Esophagus (tissue), 2 donors: ENCODE measurements around the gene PITX3. TPM values are rescaled to one million over a fixed set of nuclear protein-coding genes. Genes with fewer than 3 reads are reported as not detected.

ENCODE experiments used
- H3K27ac ChIP-seq, 2 donors: one replicate each; pipeline ENCODE4 v1.5.1; 2013; ENCODE audit warnings: low read depth in 2 of 2, mild to moderate bottlenecking in 2 of 2, inconsistent platforms in 1 of 2, low read length in 1 of 2, moderate library complexity in 1 of 2
- H3K27me3 ChIP-seq, 2 donors: one replicate each; pipeline ENCODE4 v1.6.1; 2013; ENCODE audit warnings: low read length in 2 of 2, control low read depth in 1 of 2, mild to moderate bottlenecking in 1 of 2; ENCODE audit not compliant: insufficient read depth in 2 of 2, control insufficient read depth in 1 of 2
- H3K36me3 ChIP-seq, 2 donors: one replicate each; pipeline ENCODE4 v1.6.1; 2013; ENCODE audit warnings: low read length in 1 of 2; ENCODE audit not compliant: control insufficient read depth in 2 of 2, insufficient read depth in 2 of 2
- H3K4me1 ChIP-seq, 2 donors: one replicate each; pipeline ENCODE4 v1.6.1; 2013; ENCODE audit warnings: low read length in 1 of 2; ENCODE audit not compliant: control insufficient read depth in 2 of 2, insufficient read depth in 2 of 2
- H3K4me3 ChIP-seq, 2 donors: one replicate each; pipeline ENCODE4 v1.5.1; 2013; ENCODE audit warnings: low read length in 2 of 2, mild to moderate bottlenecking in 2 of 2, low read depth in 1 of 2, moderate library complexity in 1 of 2
- H3K9me3 ChIP-seq, 2 donors: one replicate each; pipeline ENCODE4 v1.6.1; 2013; ENCODE audit warnings: mild to moderate bottlenecking in 2 of 2, low read depth in 1 of 2, low read length in 1 of 2, moderate library complexity in 1 of 2; ENCODE audit not compliant: control insufficient read depth in 2 of 2, insufficient read depth in 1 of 2
- WGBS, 2 donors: extraction: QIAGEN DNeasy Blood & Tissue Kit; methylation state at CpG; one replicate each; pipeline ENCODE4 v1.1.7; 2013; 5-methylcytosine and 5-hydroxymethylcytosine counted together
- polyA plus RNA-seq, 2 donors: library from polyadenylated mRNA; stranded (reverse); fragments of 200-250 nt; gene quantifications; one replicate each; pipeline ENCODE4 v1.2.3, GENCODE V29; 2013
- donor health status: healthy with polysubstance abuse.
- donor health status: Bipolar disorder and iron deficiency.

Gene PITX3
- polyA plus RNA-seq, 2 donors = not detected

DNA sequence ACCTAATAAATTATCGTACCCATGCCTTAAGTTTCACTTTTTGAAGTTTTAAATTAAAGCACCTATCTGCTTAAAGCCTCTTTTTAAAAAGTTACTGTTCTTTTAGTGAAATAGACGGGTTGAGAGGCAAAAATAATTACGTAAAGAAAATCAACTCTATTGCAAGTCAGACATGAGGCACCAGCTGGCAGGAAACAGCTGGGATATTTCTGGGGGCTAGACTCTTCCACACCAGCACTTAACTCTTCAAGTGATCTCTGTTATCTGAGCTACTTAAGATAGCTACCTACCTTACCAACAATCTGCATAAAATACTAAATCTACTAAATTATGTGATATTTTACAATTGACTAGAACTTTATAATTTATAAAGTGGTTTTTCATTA lies 39.8 kb upstream of the PITX3 start:
- Histone ChIP-seq H3K36me3 (no peaks in the 10 kb centered on the region), H3K4me3 (no peak overlapping the region)

GRCh38 chr10:102280397-102281101 lies 39.2 kb upstream of the PITX3 start:
- Histone ChIP-seq H3K4me1 (no peaks in the 10 kb centered on the region), H3K36me3 (no peaks in the 10 kb centered on the region), H3K27me3 (no peaks in the 10 kb centered on the region), H3K4me3 (no peak overlapping the region), H3K27ac (peak overlapping the region in 1 of 2 donors; percentile 37), H3K9me3 (no peaks in the 10 kb centered on the region)
- 5 to 6% methylated on average over 3 of the region's 3 CpGs for WGBS, 2 donors

More for the DNA sequence above, 39.8 kb upstream of the PITX3 start:
- no peak overlapping the region for H3K27ac ChIP-seq
- H3K27me3 ChIP-seq = no peaks in the 10 kb centered on the region
- no peaks in the 10 kb centered on the region for H3K4me1 ChIP-seq
- H3K9me3 ChIP-seq = no peaks in the 10 kb centered on the region
- WGBS, 2 donors = 29 to 33% methylated on average over 3 of the region's 3 CpGs

GRCh38 chr10:102279104-102279503 lies 37.8 kb upstream of the PITX3 start:
- Histone ChIP-seq H3K4me3 (no peak overlapping the region), H3K27me3 (no peaks in the 10 kb centered on the region), H3K36me3 (no peaks in the 10 kb centered on the region), H3K9me3 (no peaks in the 10 kb centered on the region), H3K27ac (no peak overlapping the region), H3K4me1 (no peaks in the 10 kb centered on the region)

- no peaks in the 10 kb centered on the region for H3K36me3 ChIP-seq
- H3K4me3 ChIP-seq = no peak overlapping the region
- no peak overlapping the region for H3K27ac ChIP-seq
- no peaks in the 10 kb centered on the region for H3K4me1 ChIP-seq
- no peaks in the 10 kb centered on the region for H3K27me3 ChIP-seq
- 92% methylated on average over 2 of the region's 2 CpGs for WGBS, 2 donors
- no peaks in the 10 kb centered on the region for H3K9me3 ChIP-seq
Observed at GRCh38 chr10:102275343-102275742, 34.0 kb upstream of the PITX3 start.

- H3K27me3 ChIP-seq = no peaks in the 10 kb centered on the region
- no peaks in the 10 kb centered on the region for H3K9me3 ChIP-seq
- H3K36me3 ChIP-seq = no peaks in the 10 kb centered on the region
- no peak overlapping the region for H3K27ac ChIP-seq
- H3K4me1 ChIP-seq = peaks cover 0 to 3% of the 10 kb centered on the region in 2 donors
- WGBS, 2 donors = 73 to 81% methylated on average over 1 of the region's 1 CpG
- no peak overlapping the region for H3K4me3 ChIP-seq
Observed at GRCh38 chr10:102274062-102274461, 32.8 kb upstream of the PITX3 start.

DNA sequence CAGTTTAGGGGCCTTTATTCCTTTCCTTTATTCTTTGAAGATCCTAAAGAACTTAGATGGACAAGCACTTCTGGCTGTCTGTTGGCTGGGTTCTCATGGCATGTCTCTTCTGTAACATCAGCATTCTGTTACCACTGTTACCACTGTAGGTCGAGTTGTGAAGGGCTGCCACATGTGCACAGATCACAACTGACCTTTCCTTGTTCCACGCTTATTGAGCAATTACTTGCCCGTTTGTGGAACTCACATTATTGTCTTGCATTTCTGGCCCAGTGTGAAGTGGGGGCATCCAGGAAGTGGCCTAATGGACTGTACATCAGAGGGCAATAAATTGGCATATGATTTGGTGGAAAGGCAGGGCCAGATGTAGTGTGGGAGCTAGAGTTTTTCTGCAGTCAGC lies 27.7 kb upstream of the PITX3 start:
- Histone ChIP-seq H3K27me3 (no peaks in the 10 kb centered on the region), H3K9me3 (no peaks in the 10 kb centered on the region), H3K27ac (peak overlapping the region in 1 of 2 donors; percentile 21), H3K36me3 (no peaks in the 10 kb centered on the region), H3K4me3 (no peak overlapping the region), H3K4me1 (peaks cover 0 to 5% of the 10 kb centered on the region in 2 donors)
- WGBS, 2 donors = 55 to 61% methylated on average over 3 of the region's 3 CpGs

GRCh38 chr10:102268375-102268888 lies 27.1 kb upstream of the PITX3 start:
- H3K27me3 ChIP-seq = no peaks in the 10 kb centered on the region
- no peaks in the 10 kb centered on the region for H3K9me3 ChIP-seq
- no peaks in the 10 kb centered on the region for H3K36me3 ChIP-seq
- peaks cover 0 to 5% of the 10 kb centered on the region in 2 donors for H3K4me1 ChIP-seq
- H3K27ac ChIP-seq = no peak overlapping the region
- no peak overlapping the region for H3K4me3 ChIP-seq

GRCh38 chr10:102267748-102268147 lies 26.4 kb upstream of the PITX3 start:
- Histone ChIP-seq H3K4me1 (peaks cover 0 to 5% of the 10 kb centered on the region in 2 donors), H3K4me3 (no peak overlapping the region), H3K9me3 (no peaks in the 10 kb centered on the region), H3K27me3 (no peaks in the 10 kb centered on the region), H3K36me3 (no peaks in the 10 kb centered on the region), H3K27ac (no peak overlapping the region)

DNA sequence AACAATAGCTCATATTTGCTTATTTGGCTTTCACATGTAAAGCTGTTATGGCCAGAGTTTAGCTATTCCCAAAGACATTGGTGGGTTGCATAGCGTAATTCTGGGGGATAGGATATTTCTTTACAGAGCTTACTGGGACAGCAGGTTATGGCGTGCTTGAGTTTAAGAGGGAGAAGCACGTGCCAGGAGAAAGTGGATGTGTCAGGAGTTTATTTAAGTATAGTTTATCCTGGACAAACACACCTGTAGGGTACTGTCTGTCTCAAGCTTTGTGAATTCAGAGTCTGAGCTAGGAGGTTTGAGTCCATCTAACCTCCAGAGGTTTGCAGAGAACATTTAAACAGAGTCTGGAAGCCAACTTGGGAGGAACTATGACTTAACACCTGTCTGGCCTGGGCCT lies 25.4 kb upstream of the PITX3 start:
- Histone ChIP-seq H3K4me3 (no peak overlapping the region), H3K4me1 (peaks cover 0 to 5% of the 10 kb centered on the region in 2 donors), H3K27ac (no peak overlapping the region), H3K27me3 (no peaks in the 10 kb centered on the region), H3K9me3 (no peaks in the 10 kb centered on the region), H3K36me3 (peaks cover 0 to 3% of the 10 kb centered on the region in 2 donors)
- whole genome bisulfite sequencing, 2 donors = 84 to 91% methylated on average over 3 of the region's 3 CpGs

GRCh38 chr10:102264371-102264770 lies 23.1 kb upstream of the PITX3 start:
- peaks cover 0 to 4% of the 10 kb centered on the region in 2 donors for H3K36me3 ChIP-seq
- H3K27me3 ChIP-seq = no peaks in the 10 kb centered on the region
- H3K9me3 ChIP-seq = no peaks in the 10 kb centered on the region
- peaks cover 0 to 5% of the 10 kb centered on the region in 2 donors for H3K4me1 ChIP-seq
- no peak overlapping the region for H3K4me3 ChIP-seq
- no peak overlapping the region for H3K27ac ChIP-seq
- WGBS, 2 donors = 79 to 86% methylated on average over 4 of the region's 4 CpGs
